Measurements from ENCODE around the gene SCNM1.
"Not testable (repeated sequence)": the region's sequence is repeated elsewhere in the genome, so short reads cannot be mapped to it uniquely, and the experiment has no call there.

Gene SCNM1

GRCh38 chr1:151196292-151196800 is 30.4 kb downstream of the SCNM1 start:
- DNase-seq = peak; percentile 96

- DNase-seq = peak; percentile 83
Observed at GRCh38 chr1:151197863-151198253, 31.9 kb downstream of the SCNM1 start.

GRCh38 chr1:151198254-151199127 is 32.5 kb downstream of the SCNM1 start, which contains the start of gene PIP5K1A:
TSS of gene PIP5K1A (plus strand) at chr1:151198552. CDS start at chr1:151198997, 445 bp downstream.
- peak; percentile 100 for DNase-seq

DNA sequence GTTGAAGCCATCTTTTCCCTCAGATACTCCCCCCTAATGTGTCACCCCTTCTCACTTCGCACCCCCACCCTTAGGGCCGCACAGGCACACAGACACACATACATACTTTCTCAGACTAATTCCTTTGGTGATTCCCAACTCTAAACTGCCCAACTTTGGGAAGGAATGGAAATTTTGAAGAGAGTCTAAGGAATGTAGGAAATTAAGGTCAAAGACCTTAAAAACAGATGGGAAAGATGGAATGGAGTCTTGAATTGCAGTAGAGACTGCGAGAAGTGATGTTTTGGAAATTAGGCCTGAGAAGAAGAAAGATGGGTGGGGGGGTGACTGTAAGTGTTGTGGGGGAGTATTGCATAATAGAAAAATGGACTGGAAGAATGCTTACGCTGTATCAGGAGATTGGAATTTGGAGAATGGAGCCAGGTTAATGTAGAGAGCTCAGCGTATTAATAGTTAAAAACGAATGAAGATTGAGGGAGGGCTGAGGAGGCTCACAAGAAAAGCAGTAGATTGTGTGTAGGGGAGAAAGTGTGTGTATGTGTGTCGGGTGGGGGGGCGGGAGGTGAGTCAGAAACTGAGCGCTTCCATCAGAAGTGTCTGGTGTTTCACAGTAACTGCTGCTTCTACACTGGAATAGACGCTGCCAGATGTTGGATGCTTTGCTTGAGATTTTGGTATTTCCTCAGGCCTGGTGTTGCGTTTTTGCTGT is 34.1 kb downstream of the SCNM1 start:
- DNase-seq = no peak

DNA sequence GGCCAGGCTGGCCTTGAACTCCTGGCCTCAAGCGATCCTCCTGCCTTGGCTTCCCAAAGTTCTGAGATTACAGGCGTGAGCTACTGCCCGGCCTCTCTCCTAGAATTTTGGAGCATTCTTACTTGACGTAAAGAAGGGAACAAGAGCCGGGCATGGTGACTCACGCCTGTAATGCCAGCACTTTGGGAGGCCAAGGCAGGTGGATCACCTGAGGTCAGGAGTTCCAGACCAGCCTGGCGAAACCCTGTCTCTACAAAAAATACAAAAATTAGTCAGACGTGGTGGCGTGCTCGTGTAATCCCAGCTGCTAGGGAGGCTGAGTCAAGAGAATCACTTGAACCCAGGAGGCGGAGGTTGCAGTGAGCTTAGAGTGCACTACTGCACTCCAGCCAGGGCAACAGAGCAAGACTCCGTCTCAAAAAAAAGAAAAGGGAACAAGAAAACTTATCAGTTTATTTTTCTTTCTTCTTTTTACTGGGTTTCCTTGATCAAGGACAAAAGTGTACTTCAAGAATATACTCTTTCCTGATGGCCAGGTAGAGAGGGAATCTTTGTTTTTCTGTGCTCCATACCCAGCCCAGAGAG is 39.5 kb downstream of the SCNM1 start:
- not testable (repeated sequence) for DNase-seq

- no peak for DNase-seq
Observed at GRCh38 chr1:151210830-151211229, 44.9 kb downstream of the SCNM1 start.

DNA sequence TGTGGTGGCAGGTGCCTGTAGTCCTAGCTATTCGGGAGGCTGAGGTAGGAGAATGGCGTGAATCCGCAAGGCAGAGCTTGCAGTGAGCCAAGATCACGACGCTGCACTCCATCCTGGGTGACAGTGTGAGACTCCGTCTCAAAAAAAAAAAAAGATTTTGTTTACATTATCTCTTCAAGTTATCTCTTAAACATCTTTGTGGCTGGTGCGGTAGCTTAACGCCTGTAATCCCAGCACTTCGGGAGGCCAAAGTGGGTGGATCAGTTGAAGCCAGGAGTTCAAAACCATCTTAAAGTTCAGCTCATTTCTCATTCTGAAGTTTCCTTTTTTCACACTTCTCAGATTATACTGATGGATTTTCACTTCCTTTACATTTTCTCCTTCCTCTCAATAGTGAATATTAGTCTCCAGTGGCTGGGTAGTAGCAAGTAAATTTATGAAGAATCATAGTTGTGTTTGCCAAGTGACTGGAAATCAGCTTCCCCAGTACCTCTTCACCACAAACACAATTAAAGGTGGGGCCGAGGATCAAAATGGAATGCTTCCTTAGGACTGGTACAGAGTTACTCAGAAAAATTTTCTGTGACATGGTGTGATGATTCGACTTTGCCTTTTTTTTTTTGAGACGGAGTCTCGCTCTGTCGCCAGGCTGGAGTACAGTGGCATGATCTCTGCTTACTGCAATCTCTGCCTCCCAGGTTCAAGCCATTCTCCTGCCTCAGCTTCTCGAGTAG is 46.2 kb downstream of the SCNM1 start:
- DNase-seq = no peak

GRCh38 chr1:151213560-151213959 is 47.6 kb downstream of the SCNM1 start:
- DNase-seq = peak; percentile 39
